ENCODE measurements around the gene SPEN.
"Not testable (repeated sequence)": the region's sequence is repeated elsewhere in the genome, so short reads cannot be mapped to it uniquely, and the experiment has no call there.

The SPEN gene

GRCh38 chr1:15896841-15897610, 49.5 kb downstream of the SPEN start:
- DNase-seq (ENCODE audit: low read depth in 2 of 2), result not testable (repeated sequence)

GRCh38 chr1:15899266-15899665, 51.8 kb downstream of the SPEN start:
- no peak for DNase-seq (ENCODE audit: low read depth in 2 of 2)

GRCh38 chr1:15900662-15901279, 53.3 kb downstream of the SPEN start:
- DNase-seq (ENCODE audit: low read depth in 2 of 2), result no peak

GRCh38 chr1:15902882-15903281, 55.4 kb downstream of the SPEN start:
- no peak for DNase-seq (ENCODE audit: low read depth in 2 of 2)

GRCh38 chr1:15908597-15908996, 61.1 kb downstream of the SPEN start:
- no peak for DNase-seq (ENCODE audit: low read depth in 2 of 2)

- DNase-seq (ENCODE audit: low read depth in 2 of 2), result no peak
Observed at GRCh38 chr1:15911141-15911540, 63.6 kb downstream of the SPEN start.

GRCh38 chr1:15911927-15912326, 64.4 kb downstream of the SPEN start:
- DNase-seq (ENCODE audit: low read depth in 2 of 2), result no peak

- DNase-seq (ENCODE audit: low read depth in 2 of 2), result not testable (repeated sequence)
Observed at GRCh38 chr1:15913607-15914006, 66.1 kb downstream of the SPEN start.

- no peak for DNase-seq (ENCODE audit: low read depth in 2 of 2)
Observed at GRCh38 chr1:15915991-15916390, 68.5 kb downstream of the SPEN start.

GRCh38 chr1:15916417-15916816, 68.9 kb downstream of the SPEN start:
- no peak for DNase-seq (ENCODE audit: low read depth in 2 of 2)

- DNase-seq (ENCODE audit: low read depth in 2 of 2), result no peak
Observed at GRCh38 chr1:15916916-15917315, 69.4 kb downstream of the SPEN start.

GRCh38 chr1:15918962-15919715, 71.6 kb downstream of the SPEN start:
- DNase-seq (ENCODE audit: low read depth in 2 of 2), result peak in 1 of 2 donors; percentile 13

GRCh38 chr1:15923241-15923640, 75.7 kb downstream of the SPEN start:
- DNase-seq (ENCODE audit: low read depth in 2 of 2), result no peak

GRCh38 chr1:15926448-15926847, 78.9 kb downstream of the SPEN start:
- not testable (repeated sequence) for DNase-seq (ENCODE audit: low read depth in 2 of 2)

- DNase-seq (ENCODE audit: low read depth in 2 of 2), result no peak
Observed at GRCh38 chr1:15928971-15929965, 81.8 kb downstream of the SPEN start.

- no peak for DNase-seq (ENCODE audit: low read depth in 2 of 2)
Observed at GRCh38 chr1:15931401-15931800, 83.9 kb downstream of the SPEN start.

GRCh38 chr1:15931884-15932283, 84.4 kb downstream of the SPEN start:
- DNase-seq (ENCODE audit: low read depth in 2 of 2), result no peak

GRCh38 chr1:15932612-15933011, 85.1 kb downstream of the SPEN start:
- DNase-seq (ENCODE audit: low read depth in 2 of 2), result no peak

- DNase-seq (ENCODE audit: low read depth in 2 of 2), result no peak
Observed at GRCh38 chr1:15933684-15934083, 86.2 kb downstream of the SPEN start.

- DNase-seq (ENCODE audit: low read depth in 2 of 2), result no peak
Observed at GRCh38 chr1:15934211-15935055, 86.9 kb downstream of the SPEN start.

Measured in stimulated activated CD4-positive, alpha-beta T cell treated with anti-CD3 and anti-CD28 coated beads, Interleukin-1b, Interleukin-23, amount 100 ng/mL, for 1 hour (primary cell).